ENCODE results near the gene FBXO30. TPM values are rescaled to one million over a fixed set of nuclear protein-coding genes. Genes with fewer than 3 reads are reported as not detected.
A peak's percentile ranks its signal among the peaks of the same experiment; 100 is the strongest.

The FBXO30 gene
- total and polyA plus RNA-seq, 9 of the 15 experiments (the other 6 are each of a cell fraction or from before 2014, with no cell fraction given) = 3.6 to 12.8 (median 7.1) TPM

- TF ChIP-seq ZMIZ1 (IDR thresholded peaks at IDR 0.05; ENCODE audit: low read depth in 2 of 2, low read length in 2 of 2) (no peak), FOSL1 (tag; conservative IDR thresholded peaks at IDR 0.05) (peak; percentile 85), NFATC3 (IDR thresholded peaks at IDR 0.05) (no peak; the same call in 1 of the 2 replicates), RB1 (IDR thresholded peaks at IDR 0.05; ENCODE audit: low read depth) (no peak), TCFL5 (CRISPR knock-in tag; conservative IDR thresholded peaks at IDR 0.05) (no peak), IRF9 (tag; IDR thresholded peaks at IDR 0.05) (no peak), EP400 (IDR thresholded peaks at IDR 0.05) (peak; percentile 51; the same call in 1 of the 2 replicates), SRSF7 (optimal IDR thresholded peaks at IDR 0.05; ENCODE audit: low read depth, low read length) (no peak), POLR2AphosphoS5 (IDR thresholded peaks at IDR 0.05; ENCODE audit: control insufficient read depth, insufficient read depth, low read depth, low read length) (no peak; the same call in 1 of the 2 replicates), NEUROD1 (IDR thresholded peaks at IDR 0.05; ENCODE audit: borderline replicate concordance, low read depth, low read length, partially characterized antibody) (no peak), HOMEZ (CRISPR knock-in tag; IDR thresholded peaks at IDR 0.05) (no peak), LCOR (CRISPR knock-in tag; IDR thresholded peaks at IDR 0.05) (no peak), ZBTB11 (CRISPR knock-in tag; IDR thresholded peaks at IDR 0.05) (no peak), ZSCAN32 (CRISPR knock-in tag; IDR thresholded peaks at IDR 0.05) (no peak), ZNF280B (CRISPR knock-in tag; IDR thresholded peaks at IDR 0.05) (no peak)
These were observed 1.1 kb downstream of the FBXO30 start (continued) for GRCh38 chr6:145813285-145814034.

Data from K562 (cell line).